ENCODE data around the gene SNPH.

The SNPH gene

GRCh38 chr20:1302685-1303541, 36.8 kb downstream of the SNPH start:
- H3F3A ChIP-seq (ENCODE audit: control insufficient read depth, insufficient read depth): peaks cover 2% of the 10 kb centered on the region; the same call in 1 of the 2 replicates

GRCh38 chr20:1304710-1305515, 38.8 kb downstream of the SNPH start:
- H3K27me3 ChIP-seq (ENCODE audit: control insufficient read depth, low read length): no peaks in the 10 kb centered on the region
- peaks cover 2% of the 10 kb centered on the region; the same call in 1 of the 2 replicates for H3F3A ChIP-seq (ENCODE audit: control insufficient read depth, insufficient read depth)
- no peak overlapping the region for H3K4me3 ChIP-seq (ENCODE audit: low read length)
- no peak overlapping the region for H3K27ac ChIP-seq (ENCODE audit: low read depth, low read length)
- H4K20me1 ChIP-seq (ENCODE audit: control insufficient read depth, insufficient read depth, low read depth, low read length): no peaks in the 10 kb centered on the region
- H3K79me2 ChIP-seq (ENCODE audit: control insufficient read depth, low read length): no peaks in the 10 kb centered on the region
- no peaks in the 10 kb centered on the region for H3K36me3 ChIP-seq (ENCODE audit: control insufficient read depth, low read length)
- no peaks in the 10 kb centered on the region for H3K9me3 ChIP-seq (ENCODE audit: control insufficient read depth, insufficient read depth, low read length)
- H3K4me2 ChIP-seq (ENCODE audit: low read length): no peak overlapping the region
- TF ChIP-seq CTCF (IDR thresholded peaks at IDR 0.05; ENCODE audit: low read depth, low read length, poor library complexity, severe bottlenecking): no peak
- TF ChIP-seq EZH2phosphoT487 (IDR thresholded peaks at IDR 0.05; ENCODE audit: borderline replicate concordance, low read length): no peak
- H3K9me2 ChIP-seq (replicated peaks; ENCODE audit: control insufficient read depth, low read length): no peaks in the 10 kb centered on the region
- H3K4me1 ChIP-seq (ENCODE audit: control insufficient read depth, low read length): no peaks in the 10 kb centered on the region

More at GRCh38 chr20:1302685-1303541, 36.8 kb downstream of the SNPH start:
- no peaks in the 10 kb centered on the region for H3K9me3 ChIP-seq (ENCODE audit: control insufficient read depth, insufficient read depth, low read length)
- H4K20me1 ChIP-seq (ENCODE audit: control insufficient read depth, insufficient read depth, low read depth, low read length): no peaks in the 10 kb centered on the region
- no peaks in the 10 kb centered on the region for H3K27me3 ChIP-seq (ENCODE audit: control insufficient read depth, low read length)
- no peak overlapping the region for H3K27ac ChIP-seq (ENCODE audit: low read depth, low read length)
- H3K4me2 ChIP-seq (ENCODE audit: low read length): no peak overlapping the region
- no peaks in the 10 kb centered on the region for H3K4me1 ChIP-seq (ENCODE audit: control insufficient read depth, low read length)
- TF ChIP-seq EZH2phosphoT487 (IDR thresholded peaks at IDR 0.05; ENCODE audit: borderline replicate concordance, low read length) (no peak), CTCF (IDR thresholded peaks at IDR 0.05; ENCODE audit: low read depth, low read length, poor library complexity, severe bottlenecking) (no peak)
- no peak overlapping the region for H3K4me3 ChIP-seq (ENCODE audit: low read length)
- H3K36me3 ChIP-seq (ENCODE audit: control insufficient read depth, low read length): no peaks in the 10 kb centered on the region
- H3K9me2 ChIP-seq (replicated peaks; ENCODE audit: control insufficient read depth, low read length): no peaks in the 10 kb centered on the region
- H3K79me2 ChIP-seq (ENCODE audit: control insufficient read depth, low read length): no peaks in the 10 kb centered on the region

DNA sequence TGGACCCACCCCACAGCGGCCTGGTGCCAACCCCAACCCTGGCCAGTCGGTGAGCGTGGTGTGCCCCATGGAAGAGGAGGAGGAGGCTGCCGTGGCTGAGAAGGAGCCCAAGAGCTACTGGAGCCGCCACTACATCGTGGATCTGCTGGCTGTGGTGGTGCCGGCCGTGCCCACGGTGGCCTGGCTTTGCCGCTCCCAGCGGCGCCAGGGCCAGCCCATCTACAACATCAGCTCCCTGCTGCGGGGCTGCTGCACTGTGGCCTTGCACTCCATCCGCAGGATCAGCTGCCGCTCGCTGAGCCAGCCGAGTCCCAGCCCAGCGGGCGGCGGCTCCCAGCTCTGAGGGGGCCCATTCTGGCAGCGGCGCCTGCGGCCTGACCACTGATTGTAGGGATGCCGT, 39.6 kb downstream of the SNPH start:
- Histone ChIP-seq H3K36me3 (ENCODE audit: control insufficient read depth, low read length) (no peaks in the 10 kb centered on the region), H3K9me3 (ENCODE audit: control insufficient read depth, insufficient read depth, low read length) (no peaks in the 10 kb centered on the region), H3K4me2 (ENCODE audit: low read length) (no peak overlapping the region), H3K79me2 (ENCODE audit: control insufficient read depth, low read length) (no peaks in the 10 kb centered on the region), H3K9me2 (replicated peaks; ENCODE audit: control insufficient read depth, low read length) (no peaks in the 10 kb centered on the region), H3F3A (ENCODE audit: control insufficient read depth, insufficient read depth) (peaks cover 2% of the 10 kb centered on the region; the same call in 1 of the 2 replicates), H3K4me3 (ENCODE audit: low read length) (no peak overlapping the region), H3K4me1 (ENCODE audit: control insufficient read depth, low read length) (no peaks in the 10 kb centered on the region), H3K27ac (ENCODE audit: low read depth, low read length) (no peak overlapping the region), H3K27me3 (ENCODE audit: control insufficient read depth, low read length) (no peaks in the 10 kb centered on the region), H4K20me1 (ENCODE audit: control insufficient read depth, insufficient read depth, low read depth, low read length) (no peaks in the 10 kb centered on the region)
- TF ChIP-seq CTCF (IDR thresholded peaks at IDR 0.05; ENCODE audit: low read depth, low read length, poor library complexity, severe bottlenecking) (no peak), EZH2phosphoT487 (IDR thresholded peaks at IDR 0.05; ENCODE audit: borderline replicate concordance, low read length) (no peak)
